ENCODE results near the gene EPN1. TPM values are rescaled to one million over a fixed set of nuclear protein-coding genes. Genes with fewer than 3 reads are reported as not detected.

The EPN1 gene
- total and polyA plus RNA-seq, 9 of the 15 experiments (the other 6 are each of a cell fraction or from before 2014, with no cell fraction given) = 0.08 to 138 (median 12.7) TPM

DNA sequence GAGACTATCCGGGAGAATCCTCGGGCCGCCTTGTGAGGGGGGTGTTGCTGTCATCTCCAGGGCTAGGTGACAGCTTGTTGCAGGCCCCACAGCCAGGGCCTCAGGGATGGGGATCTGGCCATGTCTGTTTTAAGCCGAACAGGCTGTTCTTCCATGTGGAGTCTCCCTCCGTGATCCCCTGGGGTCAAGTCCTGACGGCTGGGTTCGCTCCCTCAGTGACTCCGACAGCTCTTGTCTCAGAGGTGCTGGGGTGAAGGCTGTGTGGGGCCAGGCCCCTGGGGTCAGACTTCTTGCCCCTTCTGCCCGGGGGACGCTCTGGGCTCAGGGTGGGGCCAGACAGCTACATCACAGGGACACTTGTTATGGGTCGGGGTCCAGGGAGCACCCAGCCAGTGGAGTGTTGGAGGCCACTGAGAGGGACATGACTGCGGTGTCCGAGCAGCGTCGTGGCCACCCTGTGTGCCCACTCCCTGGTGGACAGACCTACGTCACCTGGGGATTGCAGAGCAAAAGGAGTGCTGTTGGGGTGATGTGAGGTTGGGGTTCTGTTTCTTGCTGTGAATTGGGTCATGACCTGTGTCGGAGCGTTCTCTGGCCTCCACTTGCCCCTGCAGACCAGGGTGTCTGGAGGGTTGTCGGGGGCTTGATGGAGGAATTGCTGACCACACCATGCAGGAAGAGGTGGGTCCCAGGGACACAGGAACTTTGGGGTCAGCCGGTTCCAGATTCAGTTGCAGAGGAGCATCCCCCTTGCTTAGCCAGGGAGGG lies 21.5 kb downstream of the EPN1 start:
- no peak for FAIRE-seq
- WGBS (ENCODE audit: insufficient coverage, low coverage, missing lambda C conversion rate) = 93% methylated on average over 18 of the region's 20 CpGs

DNA sequence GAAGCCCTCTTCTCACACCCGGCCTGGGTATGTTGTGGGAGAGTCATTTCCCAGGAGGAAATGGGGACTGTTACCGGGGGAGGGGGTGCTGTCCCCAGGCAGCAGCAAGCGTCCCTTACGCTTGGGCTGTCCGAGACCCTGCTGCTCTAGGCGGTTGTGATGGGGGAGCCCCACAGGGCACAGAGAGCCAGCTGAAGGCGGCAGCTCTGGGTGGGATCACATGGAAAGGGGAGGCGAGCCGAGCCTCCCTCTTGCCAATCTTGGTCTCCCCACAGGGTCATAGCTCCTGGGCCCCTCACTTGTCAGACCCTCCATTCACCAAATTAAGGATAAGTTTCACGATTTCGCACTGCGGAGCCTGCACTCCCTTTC lies 22.0 kb downstream of the EPN1 start:
- CTCF ChIA-PET (ENCODE audit: low intra/inter-chr PET ratio) = no interaction called here
- no peak for ATAC-seq
- Histone ChIP-seq H3K4me1 (replicated peaks in 1 of 2; ENCODE audit: control insufficient read depth in 2 of 2, insufficient read depth in 2 of 2, low read length in 2 of 2) (peaks cover 5 to 13% of the 10 kb centered on the region in 2 experiments; a peak in 4 of 5 replicates), H3K4me2 (ENCODE audit: insufficient read depth, low read length) (no peak overlapping the region), H3K9ac (ENCODE audit: insufficient read depth in 1 of 2, low read depth in 2 of 2, low read length in 2 of 2) (peak overlapping the region in 1 of 2 experiments; percentile 32; a peak in 1 of 4 replicates), H3K27ac (ENCODE audit: extremely low read depth, low read depth, low read length) (no peak overlapping the region), H4K20me1 (replicated peaks; ENCODE audit: control insufficient read depth, insufficient read depth, low read length) (peaks cover 13% of the 10 kb centered on the region), H3K79me2 (ENCODE audit: control insufficient read depth, insufficient read depth, low read length) (no peaks in the 10 kb centered on the region), H3K4me3 (no peak overlapping the region), H3K9me1 (ENCODE audit: control insufficient read depth, insufficient read depth, low read length) (peaks cover 4% of the 10 kb centered on the region), H3K36me3 (ENCODE audit: control insufficient read depth, insufficient read depth, low read length) (peaks cover 71% of the 10 kb centered on the region; the same call in 2 of the 3 replicates), H3K9me3 (replicated peaks; ENCODE audit: control insufficient read depth, insufficient read depth, low read depth, low read length) (no peaks in the 10 kb centered on the region), H3K27me3 (ENCODE audit: control insufficient read depth in 2 of 2, insufficient read depth in 2 of 2, low read length in 2 of 2) (no peaks in the 10 kb centered on the region), H2AFZ (ENCODE audit: low read depth, low read length) (no peak overlapping the region)
- 80% methylated on average over 5 of the region's 12 CpGs for WGBS (ENCODE audit: insufficient coverage, low coverage, missing lambda C conversion rate)
- POLR2A ChIA-PET = no interaction called here
- intact Hi-C loops (cut with micrococcal nuclease) (no loop called here), in situ Hi-C loops (cut with MboI) (no loop called here)
- FAIRE-seq = no peak
- no TSS peak for BruUV-seq (replicated peaks)
- no peak for DNase-seq (ENCODE audit: extremely low read depth in 1 of 4, low spot score in 3 of 4)
- no peak for TF ChIP-seq PHB2 (IDR thresholded peaks at IDR 0.05; ENCODE audit: low read depth)
- TF ChIP-seq, protein P1, sequence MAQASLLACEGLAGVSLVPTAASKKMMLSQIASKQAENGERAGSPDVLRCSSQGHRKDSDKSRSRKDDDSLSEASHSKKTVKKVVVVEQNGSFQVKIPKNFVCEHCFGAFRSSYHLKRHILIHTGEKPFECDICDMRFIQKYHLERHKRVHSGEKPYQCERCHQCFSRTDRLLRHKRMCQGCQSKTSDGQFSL (CRISPR knock-in tag; IDR thresholded peaks at IDR 0.05) = no peak
- TF ChIP-seq, protein P1 (tag; IDR thresholded peaks at IDR 0.05) = no peak
- TF ChIP-seq, protein P2, sequence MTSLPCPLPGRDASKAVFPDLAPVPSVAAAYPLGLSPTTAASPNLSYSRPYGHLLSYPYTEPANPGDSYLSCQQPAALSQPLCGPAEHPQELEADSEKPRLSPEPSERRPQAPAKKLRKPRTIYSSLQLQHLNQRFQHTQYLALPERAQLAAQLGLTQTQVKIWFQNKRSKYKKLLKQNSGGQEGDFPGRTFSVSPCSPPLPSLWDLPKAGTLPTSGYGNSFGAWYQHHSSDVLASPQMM (CRISPR knock-in tag; IDR thresholded peaks at IDR 0.05) = no peak
- no peak for TF ChIP-seq RBM22 (IDR thresholded peaks at IDR 0.05; ENCODE audit: low read depth, low read length, poor library complexity, severe bottlenecking)
- no peak for TF ChIP-seq ESRRA (IDR thresholded peaks at IDR 0.05; ENCODE audit: borderline replicate concordance, low read depth)
- TF ChIP-seq FOS (IDR thresholded peaks at IDR 0.05; ENCODE audit: extremely low read depth, insufficient read length) = no peak
- no peak for TF ChIP-seq PCBP2 (IDR thresholded peaks at IDR 0.05; ENCODE audit: low read depth, low read length, poor library complexity, severe bottlenecking)

More for the DNA sequence above, 21.5 kb downstream of the EPN1 start:
- H3K27ac ChIP-seq (ENCODE audit: extremely low read depth, low read depth, low read length) = no peak overlapping the region
- intact Hi-C loops (cut with micrococcal nuclease) (no loop called here), in situ Hi-C loops (cut with MboI) (no loop called here)
- peak overlapping the region in 1 of 2 experiments; percentile 32; a peak in 1 of 4 replicates for H3K9ac ChIP-seq (ENCODE audit: insufficient read depth in 1 of 2, low read depth in 2 of 2, low read length in 2 of 2)
- no peaks in the 10 kb centered on the region for H3K9me3 ChIP-seq (replicated peaks; ENCODE audit: control insufficient read depth, insufficient read depth, low read depth, low read length)
- H2AFZ ChIP-seq (ENCODE audit: low read depth, low read length) = no peak overlapping the region
- ChIA-PET POLR2A (no interaction called here), CTCF (ENCODE audit: low intra/inter-chr PET ratio) (no interaction called here)
- peaks cover 4% of the 10 kb centered on the region for H3K9me1 ChIP-seq (ENCODE audit: control insufficient read depth, insufficient read depth, low read length)
- ATAC-seq (no peak), DNase-seq (ENCODE audit: extremely low read depth in 1 of 4, low spot score in 3 of 4) (no peak)
- H3K27me3 ChIP-seq (ENCODE audit: control insufficient read depth in 2 of 2, insufficient read depth in 2 of 2, low read length in 2 of 2) = no peaks in the 10 kb centered on the region
- peaks cover 7% of the 10 kb centered on the region for H4K20me1 ChIP-seq (replicated peaks; ENCODE audit: control insufficient read depth, insufficient read depth, low read length)
- no peak overlapping the region for H3K4me2 ChIP-seq (ENCODE audit: insufficient read depth, low read length)
- peaks cover 76% of the 10 kb centered on the region; the same call in 2 of the 3 replicates for H3K36me3 ChIP-seq (ENCODE audit: control insufficient read depth, insufficient read depth, low read length)
- H3K4me3 ChIP-seq = no peak overlapping the region
- peaks cover 1 to 10% of the 10 kb centered on the region in 2 experiments; a peak in 3 of 5 replicates for H3K4me1 ChIP-seq (replicated peaks in 1 of 2; ENCODE audit: control insufficient read depth in 2 of 2, insufficient read depth in 2 of 2, low read length in 2 of 2)
- H3K79me2 ChIP-seq (ENCODE audit: control insufficient read depth, insufficient read depth, low read length) = no peaks in the 10 kb centered on the region
- BruUV-seq (replicated peaks) = no TSS peak
- TF ChIP-seq POLR2G (IDR thresholded peaks at IDR 0.05; ENCODE audit: low read depth, low read length) = 0 out of 2 replicates have a peak, but pooled peaks have one; percentile 44
- no peak for TF ChIP-seq GTF2A2 (tag; IDR thresholded peaks at IDR 0.05)
